NCI-H345 (cell line): ENCODE results near the gene OSBPL8.
"Not testable (repeated sequence)": the region's sequence is repeated elsewhere in the genome, so short reads cannot be mapped to it uniquely, and the experiment has no call there.

Experiments
- DNase-seq: peaks from one replicate; lab custom pipeline; 2025; lab: John Stamatoyannopoulos, UW

Gene OSBPL8

DNA sequence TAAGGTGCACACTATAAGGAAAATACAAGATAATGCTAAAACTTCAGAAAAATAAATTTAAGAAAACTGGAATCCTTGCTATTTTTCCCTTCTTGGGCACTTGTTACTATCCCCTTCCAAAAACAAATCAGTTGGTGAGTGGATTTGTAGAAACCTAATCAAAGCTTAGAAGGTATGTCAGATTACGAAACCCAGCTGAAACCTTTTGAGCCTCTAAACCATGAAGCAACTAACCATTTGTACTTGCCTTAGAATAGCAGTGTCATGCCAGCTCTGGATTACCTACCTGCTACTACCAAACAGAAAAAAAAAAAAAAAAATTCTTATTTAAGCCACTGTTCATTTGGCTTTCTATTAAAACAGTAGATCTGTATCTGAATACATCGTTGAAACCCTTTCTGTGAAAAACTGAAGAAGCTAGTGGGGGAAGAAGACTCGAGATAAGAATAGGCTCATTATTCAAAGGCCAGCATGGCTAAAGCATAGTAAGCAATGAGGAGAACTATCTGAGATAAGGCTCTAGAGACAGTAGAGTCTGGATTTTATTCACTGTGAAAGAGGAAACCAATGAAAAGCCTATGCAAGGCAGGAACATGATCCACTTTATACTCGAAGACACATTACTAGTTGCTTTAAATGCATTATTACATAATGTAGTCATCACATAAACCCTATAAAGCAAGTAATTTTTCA is 30.2 kb downstream of the OSBPL8 start:
- no peak for DNase-seq

DNA sequence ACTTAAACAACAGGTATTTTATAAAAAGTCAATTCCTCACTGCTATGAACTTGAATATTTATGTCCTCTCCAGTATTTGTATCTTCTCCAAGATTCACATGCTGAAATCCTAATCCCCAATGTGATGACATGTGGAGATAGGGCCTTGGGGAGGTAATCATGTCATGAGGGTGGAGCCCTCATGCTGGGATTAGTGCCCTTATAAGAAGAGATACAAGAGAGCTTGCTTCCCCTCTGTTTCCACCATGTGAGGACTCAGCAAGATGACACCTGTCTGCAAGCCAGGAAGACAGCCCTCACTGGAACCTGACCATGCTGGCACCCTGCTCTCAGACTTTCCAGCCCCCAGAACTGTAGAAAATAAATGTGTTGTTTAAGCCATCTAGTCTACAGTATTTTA is 36.2 kb downstream of the OSBPL8 start:
- no peak for DNase-seq

DNA sequence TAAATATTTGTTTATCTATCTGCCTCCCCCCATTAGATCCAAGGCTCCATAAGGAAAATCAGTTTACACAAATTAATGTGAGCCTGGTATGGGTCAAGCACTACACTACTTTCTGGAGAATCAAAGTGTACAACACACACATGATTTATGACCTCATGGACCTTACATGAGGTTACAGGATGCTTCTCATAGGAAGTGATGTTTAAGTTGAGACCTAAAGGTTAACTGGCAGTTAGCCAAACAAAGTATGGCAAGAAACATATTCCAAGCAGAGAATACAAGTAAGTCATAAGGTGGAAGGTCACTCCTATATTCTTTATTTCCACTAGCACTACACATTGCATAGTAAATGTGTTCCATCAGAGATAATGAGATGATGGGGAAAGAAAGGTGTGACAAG is 39.2 kb downstream of the OSBPL8 start:
- DNase-seq, result no peak

DNA sequence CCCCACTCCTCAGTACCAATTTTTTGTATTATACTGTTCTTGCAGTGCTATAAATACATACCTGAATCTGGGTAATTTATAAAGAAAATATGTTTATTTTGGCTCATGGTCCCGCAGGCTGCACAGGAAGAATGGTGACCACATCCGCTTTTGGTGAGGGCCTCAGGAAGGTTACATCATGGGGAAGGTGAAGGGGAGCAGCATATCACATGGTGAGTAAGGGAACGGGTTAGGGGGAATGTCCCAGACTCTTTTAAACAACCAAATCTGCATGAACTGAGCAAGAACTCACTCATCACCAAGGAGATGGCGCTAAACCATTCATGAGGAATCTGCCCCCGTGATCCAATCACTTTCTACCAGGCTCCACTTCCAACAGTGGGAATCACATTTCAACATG is 40.0 kb downstream of the OSBPL8 start:
- no peak for DNase-seq

DNA sequence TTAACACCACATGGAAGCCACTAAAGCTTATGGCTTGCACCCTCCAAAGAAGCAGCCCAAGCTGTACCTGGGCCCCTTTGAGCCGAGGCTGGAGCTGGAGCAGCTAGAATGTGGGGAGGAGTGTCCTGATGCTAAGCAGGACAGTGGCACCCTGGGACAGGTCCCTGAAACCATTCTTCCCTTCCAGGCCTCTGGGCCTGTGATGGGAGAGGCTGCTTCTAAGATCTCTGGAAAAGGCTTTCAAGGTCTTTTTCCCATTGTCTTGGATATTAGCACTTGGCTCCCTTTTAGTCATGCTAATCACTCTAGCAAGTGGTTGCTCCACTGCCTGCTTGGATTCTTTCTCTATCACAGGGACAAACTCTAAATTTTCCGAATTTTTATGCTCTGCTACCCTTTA is 40.9 kb downstream of the OSBPL8 start:
- DNase-seq, result no peak

DNA sequence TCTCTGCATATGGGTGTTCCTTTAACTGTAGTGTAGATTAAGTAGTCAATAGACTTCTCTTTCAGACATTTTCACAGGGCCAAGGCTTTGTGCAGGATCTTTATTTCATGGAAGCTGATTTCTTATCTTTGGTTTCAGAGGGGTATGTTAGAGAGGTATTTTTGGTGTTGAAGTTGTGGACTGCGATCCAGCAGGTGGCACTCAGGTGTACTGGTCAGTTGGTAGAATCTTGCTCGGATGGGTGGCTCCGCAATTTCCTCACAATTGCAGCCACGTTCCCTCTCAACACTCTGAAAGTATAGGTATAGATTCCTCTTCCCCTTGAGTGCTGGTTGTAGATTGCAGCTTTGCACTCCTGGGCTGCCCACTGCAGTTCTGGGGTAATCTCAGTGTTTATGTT is 44.3 kb downstream of the OSBPL8 start:
- no peak for DNase-seq

DNA sequence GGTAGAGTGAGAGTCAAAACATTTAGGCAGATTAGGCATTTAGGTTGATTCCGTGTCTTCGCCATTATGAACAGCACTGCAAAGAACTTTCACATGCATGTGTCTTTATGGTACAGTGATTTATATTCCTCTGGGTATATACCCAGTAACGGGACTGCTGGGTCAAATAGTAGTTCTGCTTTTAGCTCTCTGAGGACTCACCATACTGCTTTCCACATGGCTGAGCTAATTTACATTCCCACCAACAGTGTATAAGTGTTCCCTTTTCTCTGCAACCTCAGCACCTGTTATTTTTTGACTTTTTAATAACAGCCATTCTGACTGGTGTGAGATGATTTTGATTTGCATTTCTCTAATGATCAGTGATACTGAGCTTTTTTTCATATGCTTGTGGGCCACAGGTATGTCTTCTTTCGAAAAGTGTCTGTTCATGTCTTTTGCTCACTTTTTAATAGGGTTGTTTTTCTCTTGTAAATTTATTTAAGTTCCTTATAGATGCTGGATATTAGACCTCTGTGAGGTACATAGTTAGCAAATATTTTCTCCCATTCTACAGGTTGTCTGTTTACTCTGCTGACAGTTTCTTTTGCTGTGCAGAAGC is 48.4 kb downstream of the OSBPL8 start:
- DNase-seq, result not testable (repeated sequence)

DNA sequence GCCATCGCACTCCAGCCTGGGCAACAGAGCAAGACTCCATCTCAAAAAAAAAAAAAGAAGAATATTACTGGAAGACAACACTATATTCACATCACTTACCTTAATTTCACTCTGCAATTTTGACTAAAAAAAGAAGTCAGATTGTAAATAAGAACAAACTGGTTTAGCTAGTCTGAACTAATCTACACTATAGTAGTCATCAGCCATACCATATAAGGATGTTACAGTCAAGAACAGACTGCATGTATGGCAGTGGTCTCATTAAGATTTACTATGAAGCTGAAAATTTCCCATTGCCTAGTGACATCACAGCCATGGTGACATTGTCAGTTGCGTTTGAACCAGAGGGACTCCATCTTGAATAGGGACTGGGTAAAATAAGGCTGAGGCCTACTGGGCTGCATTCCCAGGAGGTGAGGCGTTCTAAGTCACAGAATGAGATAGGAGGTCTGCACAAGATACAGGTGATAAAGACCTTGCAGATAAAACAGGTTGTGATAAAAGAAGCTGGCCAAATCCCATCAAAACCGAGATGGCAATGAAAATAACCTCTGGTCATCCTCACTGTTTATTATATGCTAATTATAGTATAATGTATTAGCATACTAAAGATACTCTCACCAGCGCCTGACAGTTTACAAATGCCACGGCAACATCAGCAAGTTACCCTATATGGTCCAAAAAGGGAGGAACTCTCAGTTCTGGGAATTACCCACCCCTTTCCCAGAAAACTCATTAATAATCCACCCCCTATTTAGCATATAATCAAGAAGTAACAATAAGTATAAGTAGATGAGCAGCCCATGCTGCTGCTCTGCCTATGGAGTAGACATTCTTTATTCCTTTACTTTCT is 51.2 kb downstream of the OSBPL8 start:
- no peak for DNase-seq

DNA sequence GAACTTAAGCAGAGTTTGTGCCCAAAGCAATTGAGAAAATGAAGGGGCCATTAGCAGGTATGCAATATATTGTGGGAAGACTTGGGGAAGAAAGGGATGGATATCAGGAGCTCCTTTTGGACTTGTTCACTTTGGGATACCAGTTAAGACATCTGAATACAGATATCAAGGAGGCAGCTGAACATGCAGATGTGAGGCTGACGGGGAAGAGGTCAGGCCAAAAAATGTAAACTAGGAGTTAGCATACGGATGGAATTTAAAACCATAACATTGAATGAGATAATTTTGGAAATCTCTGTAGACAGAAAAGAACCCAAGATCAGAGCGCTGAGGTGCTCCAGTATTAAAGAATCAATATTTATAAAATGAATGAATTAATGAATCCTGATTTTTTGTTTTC is 53.4 kb downstream of the OSBPL8 start:
- no peak for DNase-seq

DNA sequence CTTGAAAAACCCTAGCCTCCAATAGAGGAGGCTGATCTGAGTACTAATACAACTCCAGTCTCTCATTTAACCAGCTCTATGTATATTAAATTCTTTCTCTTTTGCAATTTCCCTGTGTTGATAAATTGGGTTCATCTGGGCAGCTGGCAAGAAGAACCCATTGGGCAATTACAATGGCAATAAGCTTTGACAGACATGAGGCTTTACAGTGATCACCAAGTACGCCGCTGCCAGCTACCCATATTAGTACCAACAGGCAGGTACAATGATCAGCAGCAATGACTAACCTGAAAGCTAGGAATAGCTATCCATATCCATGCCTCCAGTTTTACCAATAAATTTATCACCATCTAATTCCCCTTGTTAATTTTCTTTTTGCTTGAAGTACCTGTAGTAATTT is 54.5 kb downstream of the OSBPL8 start:
- DNase-seq, result no peak

DNA sequence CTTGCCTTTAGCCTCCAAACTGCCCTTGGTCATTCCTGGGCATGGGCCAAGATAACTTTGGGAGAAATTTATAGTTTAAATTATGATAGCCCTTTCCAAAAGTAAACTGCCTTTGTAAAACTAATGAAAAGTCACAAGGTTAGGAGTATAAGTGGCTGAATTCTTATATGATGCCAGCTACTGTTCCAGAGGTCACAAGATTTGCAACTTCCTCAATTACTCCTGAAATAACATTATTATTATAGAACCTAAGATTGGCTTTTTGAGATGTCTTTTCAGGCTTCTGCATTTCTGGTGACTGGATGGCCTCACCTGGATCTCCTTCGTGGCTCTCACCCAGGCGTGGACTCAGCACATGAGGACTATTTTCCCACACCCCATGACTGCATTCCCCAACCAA is 55.0 kb downstream of the OSBPL8 start:
- no peak for DNase-seq

DNA sequence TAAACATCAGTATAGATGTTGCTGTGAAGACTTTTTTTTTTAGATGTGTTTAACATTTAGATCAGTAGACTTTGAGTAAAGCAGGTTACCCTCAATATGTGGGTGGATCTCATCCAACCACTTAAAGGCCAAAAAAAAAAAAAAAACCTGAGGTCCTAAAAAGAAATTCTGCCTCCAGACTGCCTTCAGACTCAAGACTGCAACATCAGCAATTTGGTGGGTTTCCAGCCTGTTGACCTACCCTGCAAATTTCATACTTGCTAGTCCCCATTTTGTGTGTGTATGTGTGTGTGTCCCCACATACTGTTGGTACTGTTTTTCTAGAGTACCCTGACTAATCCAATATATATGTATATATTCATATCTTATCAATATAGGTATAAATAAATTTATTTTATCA is 55.6 kb downstream of the OSBPL8 start:
- no peak for DNase-seq

DNA sequence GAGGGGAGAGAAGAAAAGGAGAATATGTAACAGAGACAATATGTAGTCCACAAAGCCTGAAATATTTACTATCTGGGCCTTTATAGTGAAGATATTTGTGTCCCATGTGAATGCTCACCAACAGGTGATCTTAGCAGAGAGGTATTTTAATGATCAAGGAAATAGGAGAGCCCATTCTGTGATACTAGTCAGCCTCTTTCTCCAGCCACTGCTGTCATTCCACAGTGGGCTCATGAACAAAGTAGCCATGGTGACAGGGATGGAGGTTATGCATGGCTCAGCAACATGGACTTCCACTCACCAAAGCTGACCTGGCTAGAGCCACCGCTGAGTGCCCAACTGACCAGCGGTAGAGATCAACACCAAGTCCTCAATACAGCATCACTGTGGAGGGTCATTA is 58.2 kb downstream of the OSBPL8 start:
- no peak for DNase-seq

DNA sequence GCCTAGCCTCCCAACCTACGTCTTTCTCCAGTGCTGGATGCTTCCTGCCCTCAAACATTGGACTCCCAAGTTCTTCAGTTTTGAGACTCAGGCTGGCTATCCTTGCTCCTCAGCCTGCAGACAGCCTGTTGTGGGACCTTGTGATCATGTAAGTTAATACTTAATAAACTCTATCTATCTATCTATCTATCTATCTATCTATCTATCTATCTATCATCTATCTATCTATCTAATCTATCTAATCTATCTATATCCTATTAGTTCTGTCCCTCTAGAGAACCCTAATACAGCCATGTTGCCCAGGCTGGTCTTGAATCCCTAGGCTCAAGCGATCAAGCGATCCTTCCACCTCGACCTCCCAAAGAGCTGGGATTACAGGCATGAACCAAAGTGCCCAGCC is 60.4 kb downstream of the OSBPL8 start:
- DNase-seq, result not testable (repeated sequence)

DNA sequence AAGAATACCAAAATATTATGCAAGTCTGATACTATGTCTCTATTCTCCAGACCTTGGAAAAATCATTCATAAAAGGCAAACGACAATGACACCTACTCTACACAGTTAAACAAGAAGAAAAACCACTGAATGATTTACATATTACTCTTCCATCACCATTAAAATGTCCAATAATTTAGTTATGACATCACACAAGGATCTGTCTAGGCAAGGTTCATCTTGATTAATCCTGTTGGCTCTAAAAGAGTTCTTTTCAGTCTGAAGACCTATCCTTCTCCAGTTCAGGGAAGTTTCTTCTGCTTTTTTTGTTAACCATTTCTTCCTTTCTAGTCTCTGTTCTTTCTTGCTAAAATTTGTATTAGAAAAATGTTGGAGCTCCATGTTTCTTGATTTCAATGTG is 64.0 kb downstream of the OSBPL8 start:
- no peak for DNase-seq

DNA sequence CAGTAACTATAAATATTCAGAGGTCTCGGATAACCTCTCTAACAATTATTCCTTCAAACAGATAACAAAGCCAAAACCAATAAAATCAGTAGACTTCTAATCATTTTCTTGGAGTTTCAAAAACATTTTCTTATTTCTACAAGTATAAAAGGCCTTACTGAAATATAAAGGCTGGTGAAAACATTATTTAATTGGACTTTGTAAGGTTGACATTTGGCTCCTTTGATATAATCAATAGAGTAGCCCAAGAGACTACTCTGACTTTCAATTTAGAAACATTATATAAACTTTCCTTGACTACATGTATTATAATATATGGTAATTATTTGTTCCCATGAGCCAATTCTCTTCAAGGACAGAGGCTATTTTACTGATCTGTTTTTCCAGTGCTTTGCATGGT is 68.3 kb downstream of the OSBPL8 start:
- DNase-seq, result no peak

DNA sequence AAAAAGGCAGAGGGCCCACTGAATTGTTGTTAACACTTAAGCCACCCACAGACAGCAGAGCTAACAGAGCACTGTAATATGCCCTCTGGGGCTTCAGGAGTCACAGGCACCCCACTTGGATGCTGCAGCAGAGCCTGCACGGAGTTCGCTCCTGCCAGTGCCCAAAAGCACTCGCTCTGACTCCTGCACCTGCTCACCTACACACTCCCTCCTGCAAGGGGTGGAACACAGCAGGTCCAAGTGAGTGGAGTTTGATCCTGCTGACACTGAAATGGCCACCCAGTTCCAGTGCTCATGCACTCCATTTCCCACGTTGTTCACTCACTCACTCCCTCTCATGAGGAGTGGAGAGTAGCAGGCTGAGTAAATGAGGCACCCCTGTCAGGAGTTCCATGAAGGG is 68.8 kb downstream of the OSBPL8 start:
- DNase-seq, result no peak

DNA sequence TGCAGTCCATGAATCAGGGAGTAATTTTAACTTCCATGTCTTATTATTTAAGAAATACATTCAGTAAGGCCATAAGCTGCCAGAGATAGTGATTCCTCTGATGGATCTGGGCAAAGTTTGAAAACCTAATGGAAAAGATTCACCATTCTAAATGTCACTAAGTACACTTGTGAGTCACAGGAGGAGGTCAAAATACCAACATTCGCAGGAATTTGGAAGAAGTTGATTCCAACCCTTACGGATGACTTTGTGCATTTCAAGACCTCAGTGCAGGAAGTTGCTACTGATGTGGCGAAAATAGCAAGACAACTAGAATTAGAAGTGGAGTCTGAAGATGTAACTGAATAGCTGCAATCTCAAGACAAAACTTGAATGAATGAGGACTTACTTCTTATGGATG is 69.8 kb downstream of the OSBPL8 start:
- DNase-seq, result no peak

DNA sequence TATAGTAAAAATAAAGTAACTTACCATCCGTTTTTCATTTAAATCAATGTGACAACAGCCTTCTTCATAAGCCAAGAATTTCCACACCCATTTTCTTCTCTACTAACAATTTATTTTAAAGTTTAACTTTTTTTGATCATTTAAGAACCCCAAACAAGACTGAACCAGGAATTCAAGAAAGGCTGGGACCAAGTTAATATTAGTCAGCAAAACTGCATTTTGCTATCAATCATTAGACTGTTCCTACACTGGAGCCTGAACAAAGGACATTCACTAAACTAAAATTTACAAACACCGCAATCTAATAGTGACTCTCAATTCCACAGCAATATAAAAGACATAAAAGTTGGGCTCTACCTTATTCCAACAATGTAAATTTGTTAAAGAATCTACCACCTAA is 73.6 kb downstream of the OSBPL8 start:
- DNase-seq, result no peak

DNA sequence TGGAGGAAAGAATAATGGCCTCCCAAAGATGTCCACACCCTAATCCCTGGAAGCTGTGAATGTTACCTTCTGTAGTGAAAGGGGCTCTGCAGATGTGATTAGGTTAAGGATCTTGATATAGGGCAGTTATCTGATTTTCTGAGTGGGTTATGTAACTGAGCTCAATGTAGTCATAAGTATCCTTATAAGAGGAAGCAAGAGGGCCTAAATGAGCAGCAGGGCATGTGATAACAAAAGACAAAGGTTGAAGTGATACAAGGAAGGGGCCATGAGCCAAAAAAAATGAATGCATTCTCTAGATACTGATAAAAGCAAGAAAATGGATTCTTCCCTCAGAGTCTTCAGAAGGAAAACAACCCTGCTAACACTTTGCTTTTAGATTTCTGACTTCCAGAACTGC is 78.8 kb downstream of the OSBPL8 start:
- DNase-seq, result no peak

DNA sequence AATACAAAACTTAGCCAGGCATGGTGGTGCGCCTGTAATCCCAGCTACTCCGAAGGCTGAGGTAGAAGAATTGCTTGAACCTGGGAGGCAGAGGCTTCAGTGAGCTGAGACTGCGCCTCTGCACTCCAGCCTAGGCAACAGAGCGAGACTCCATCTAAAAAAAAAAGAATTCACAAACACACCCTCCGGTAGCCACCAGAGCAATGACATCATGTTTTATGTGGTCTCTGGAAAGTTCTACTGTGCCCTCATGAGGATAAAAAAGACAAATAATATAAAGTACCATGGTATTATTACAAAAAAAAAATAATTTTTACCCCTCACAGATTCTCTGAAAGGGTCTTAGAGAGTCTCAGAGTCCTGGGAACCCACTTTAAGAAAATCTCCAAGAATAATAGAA is 81.5 kb downstream of the OSBPL8 start:
- no peak for DNase-seq

DNA sequence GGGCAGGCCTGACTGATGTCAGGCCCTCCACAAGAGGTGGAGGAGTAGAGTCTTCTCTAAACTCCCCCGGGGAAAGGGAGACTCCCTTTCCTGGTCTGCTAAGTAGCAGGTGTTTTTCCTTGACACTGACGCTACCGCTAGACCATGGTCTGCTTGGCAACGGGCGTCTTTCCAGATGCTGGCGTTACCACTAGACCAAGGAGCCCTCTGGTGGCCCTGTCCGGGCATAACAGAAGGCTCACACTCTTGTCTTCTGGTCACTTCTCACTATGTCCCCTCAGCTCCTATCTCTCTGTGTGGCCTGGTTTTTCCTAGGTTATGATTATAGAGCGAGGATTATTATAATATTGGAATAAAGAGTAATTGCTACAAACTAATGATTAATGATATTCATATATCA is 86.7 kb downstream of the OSBPL8 start:
- DNase-seq, result not testable (repeated sequence)

DNA sequence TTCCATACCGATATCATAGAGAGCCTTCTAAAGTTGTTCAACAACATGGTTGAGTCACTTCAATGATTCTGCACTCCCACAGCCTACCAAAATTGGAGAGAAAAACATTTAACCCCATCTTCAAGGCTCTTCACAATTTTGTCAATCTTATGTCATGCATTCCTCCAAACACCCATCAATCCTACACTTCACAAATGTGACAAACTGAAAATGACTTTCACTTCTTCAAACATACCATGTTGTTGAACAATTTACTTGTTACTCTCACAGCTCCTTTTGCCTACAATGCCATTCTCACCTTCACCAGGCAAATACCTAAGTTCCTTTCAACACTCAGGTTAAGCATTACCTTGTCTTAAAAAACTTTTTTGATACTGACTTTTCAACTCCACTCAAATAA is 88.0 kb downstream of the OSBPL8 start:
- no peak for DNase-seq
